Placental pericyte (primary cell): Measurements from ENCODE around the gene ZNF202. TPM values are rescaled to one million over a fixed set of nuclear protein-coding genes. Genes with fewer than 3 reads are reported as not detected.

Experiments
- small RNA-seq: library from RNA; depleted of rRNA; stranded (forward); fragments of <200 nt; gene quantifications from one replicate; pipeline ENCODE3, GENCODE V24; 2012; ENCODE audit warnings: low replicate concordance
- total RNA-seq: library from RNA; depleted of rRNA; stranded (reverse); fragments of >200 nt; gene quantifications from 2 replicates; pipeline ENCODE4 v1.2.3, GENCODE V29; 2012

The ZNF202 gene
- 7.0 and 7.6 TPM in 2 replicates for total RNA-seq

GRCh38 chr11:123741159-123742030 lies at the start of gene ZNF202:
ZNF202 (minus strand) TSS chr11:123741660; CDS start chr11:123730888, 10,772 bp downstream.

DNA sequence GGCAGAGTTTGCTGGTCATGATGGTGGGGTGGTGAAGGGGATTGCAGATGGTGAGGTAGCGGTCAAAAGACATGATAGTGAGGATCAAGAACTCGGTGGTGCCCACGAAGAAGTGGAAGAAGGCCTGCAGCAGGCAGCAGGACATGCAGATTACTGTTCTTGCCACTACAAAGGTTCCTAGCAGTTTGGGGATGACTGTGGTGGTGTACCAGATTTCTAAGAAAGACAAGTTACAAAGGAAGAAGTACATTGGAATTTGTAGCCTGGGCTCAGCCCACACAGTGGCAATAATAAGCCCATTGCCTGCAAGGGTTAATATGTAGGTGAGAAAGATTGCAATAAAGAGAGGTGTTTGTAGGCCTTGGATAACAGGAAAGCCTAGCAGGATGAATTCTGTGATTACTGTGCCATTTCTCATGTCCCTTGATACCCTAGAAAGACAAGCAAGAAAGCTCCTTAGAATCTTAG lies 12.7 kb upstream of the ZNF202 start, which contains the start of gene OR6X1:
Gene OR6X1 (minus strand): TSS at position 418 of the 468 bp plus-strand sequence. CDS start 0 bp downstream, at position 418.

Small RNAs within 50 kb of the gene (small RNA-seq; reads per million reads assigned to genes)
- 0.75 reads per million, percentile 33 among the genes with 10 or more reads in this experiment for gene RNU1-21P

Other genes with a start within 250 kb of the ZNF202 start
- gene SCN3B, start 87.0 kb downstream of the ZNF202 start, total RNA-seq, result 0.22 TPM in 1 of 2 replicates, not detected in the other
- gene OR6X1, start 12.9 kb upstream of the ZNF202 start, total RNA-seq, result not detected in 2 replicates
- gene OR6M1, start 64.7 kb upstream of the ZNF202 start, total RNA-seq, result not detected in 2 replicates
- gene TMEM225, start 144.0 kb upstream of the ZNF202 start, total RNA-seq, result not detected in 2 replicates
- not detected in 2 replicates for gene OR8D4, start 160.5 kb upstream of the ZNF202 start, total RNA-seq
- gene OR4D5, start 198.0 kb upstream of the ZNF202 start, total RNA-seq, result not detected in 2 replicates
- not detected in 2 replicates for gene OR6T1, start 202.2 kb upstream of the ZNF202 start, total RNA-seq
- not detected in 2 replicates for gene OR10S1, start 236.1 kb upstream of the ZNF202 start, total RNA-seq